K562 (cell line): ENCODE measurements around the gene MKNK2. TPM values are rescaled to one million over a fixed set of nuclear protein-coding genes. Genes with fewer than 3 reads are reported as not detected.

ENCODE experiments used
- BCOR ChIP-seq: fragments of 450-650 bp; IDR thresholded peaks from 2 replicates; pipeline ENCODE4 v1.6.1; 2016
- HDAC6 ChIP-seq: IDR thresholded peaks from 2 replicates; pipeline ENCODE4 v1.6.1; 2012; ENCODE audit warnings: low read depth, mild to moderate bottlenecking, control low read depth, inconsistent platforms, low read length, moderate library complexity
- JUND ChIP-seq, 2 experiments: IDR thresholded peaks; 2 replicates in 1 of 2; 3 replicates in 1 of 2; pipeline ENCODE4 v1.6.1; 2011; ENCODE audit warnings: borderline replicate concordance in 2 of 2, low read depth in 2 of 2, low read length in 2 of 2, improper control_type of control experiment in 1 of 2, missing biosample characterization in 1 of 2, missing genetic modification characterization in 1 of 2, missing genetic modification reagents in 1 of 2
- MGA ChIP-seq: fragments of 450-650 bp; IDR thresholded peaks from 2 replicates; pipeline ENCODE4 v1.6.1; 2016; ENCODE audit warnings: mild to moderate bottlenecking, moderate library complexity
- NCOR1 ChIP-seq: fragments of 450-650 bp; IDR thresholded peaks from 2 replicates; pipeline ENCODE4 v1.6.1; 2016; ENCODE audit warnings: mild to moderate bottlenecking, moderate library complexity
- NFXL1 ChIP-seq: fragments of 450-650 bp; formaldehyde crosslinking; IDR thresholded peaks from 2 replicates; pipeline ENCODE4 v1.4.0; 2021; ENCODE audit warnings: mild to moderate bottlenecking
- PHB2 ChIP-seq: fragments of 450-650 bp; IDR thresholded peaks from 2 replicates; pipeline ENCODE4 v1.6.1; 2017; ENCODE audit warnings: low read depth
- POLR2B ChIP-seq: fragments of 450-650 bp; IDR thresholded peaks from 2 replicates; pipeline ENCODE4 v1.6.1; 2018; ENCODE audit warnings: low read depth; ENCODE audit not compliant: partially characterized antibody
- POLR3A ChIP-seq: IDR thresholded peaks from 2 replicates; pipeline ENCODE4 v1.6.1; 2011; ENCODE audit warnings: borderline replicate concordance, mild to moderate bottlenecking, moderate library complexity; ENCODE audit not compliant: insufficient read length, insufficient read depth; ENCODE audit errors: extremely low read depth
- SETDB1 ChIP-seq: IDR thresholded peaks from one replicate; pipeline ENCODE4 v1.6.1; 2012; ENCODE audit warnings: low read length, control low read depth, inconsistent platforms
- TCF7 ChIP-seq: sonication (generic); IDR thresholded peaks from 2 replicates; pipeline ENCODE4 v1.6.1; 2016; ENCODE audit warnings: antibody characterized with exemption, borderline replicate concordance
- TEAD2 ChIP-seq: fragments of 450-650 bp; IDR thresholded peaks from 2 replicates; pipeline ENCODE4 v1.6.1; 2016; ENCODE audit warnings: missing genetic modification characterization, control low read depth, missing compliant biosample characterization
- YY1 ChIP-seq, 3 experiments: IDR thresholded peaks; 2 replicates each; pipeline ENCODE4 v1.6.1; 2011; ENCODE audit warnings: low read length in 2 of 3, mild to moderate bottlenecking in 2 of 3, moderate library complexity in 2 of 3, borderline replicate concordance in 1 of 3, control low read depth in 1 of 3, low read depth in 1 of 3; ENCODE audit not compliant: insufficient read depth in 3 of 3, insufficient replicate concordance in 2 of 3, control insufficient read depth in 1 of 3, insufficient read length in 1 of 3; ENCODE audit errors: extremely low read depth in 1 of 3
- ZNF583 ChIP-seq: fragments of 250-450 bp; sonication (Bioruptor Pico); IDR thresholded peaks from 2 replicates; pipeline ENCODE4 v1.4.0; 2020
- polyA plus RNA-seq, 8 experiments: library from polyadenylated mRNA; depleted of rRNA in 4 of 8; stranded (reverse) in 5 of 8; unstranded in 3 of 8; fragments of >200 nt; fragmentation: Nextera tagmentation in 2 of 8; fragmentation: Illumina TruSeq in 1 of 8; extraction: Ambion mirVana in 2 of 8; extraction: Trizol in 1 of 8; gene quantifications; 2 replicates each; pipeline versions ENCODE4 v1.2.1 to v1.2.3, GENCODE V29; 2011 to 2014; ENCODE audit warnings: inconsistent platforms in 1 of 8, missing spikeins in 1 of 8
- total RNA-seq, 7 experiments: library from RNA; depleted of rRNA in 6 of 7; stranded (reverse); fragments of >200 nt in 6 of 7; fragmentation: Illumina TruSeq in 2 of 7; extraction: Trizol in 2 of 7; gene quantifications; 2 replicates each; pipeline versions ENCODE4 v1.2.1 to v1.2.3, GENCODE V29; 2011 to 2021; ENCODE audit warnings: low replicate concordance in 1 of 7
- TF ChIP-seq, protein P1 (sequence below): conservative IDR thresholded peaks from 2 replicates; pipeline ENCODE4 v1.6.1; 2011; ENCODE audit warnings: low read depth, mild to moderate bottlenecking, low read length; ENCODE audit not compliant: control insufficient read depth

Gene MKNK2
- total and polyA plus RNA-seq, 9 of the 15 experiments (the other 6 are each of a cell fraction or from before 2014, with no cell fraction given) = 5.1 to 191 (median 51.9) TPM

- TF ChIP-seq MGA (peak; percentile 85), JUND (IDR thresholded peaks at IDR 0.05; ENCODE audit: borderline replicate concordance, low read depth, low read length) (no peak), JUND (tag; IDR thresholded peaks at IDR 0.05; ENCODE audit: borderline replicate concordance, low read depth, low read length) (no peak), BCOR (no peak), SETDB1 (no peak), YY1 (IDR thresholded peaks at IDR 0.05; ENCODE audit: borderline replicate concordance in 1 of 3, control insufficient read depth in 1 of 3, extremely low read depth in 1 of 3, insufficient read depth in 3 of 3, insufficient read length in 1 of 3, insufficient replicate concordance in 2 of 3, low read depth in 1 of 3, low read length in 2 of 3) (peak in 1 of 3 experiments; percentile 60), NCOR1 (no peak), POLR3A (no peak), PHB2 (no peak), NFXL1 (no peak), TEAD2 (no peak), POLR2B (peak; percentile 41), HDAC6 (no peak), TCF7 (no peak), ZNF583 (CRISPR knock-in tag) (peak; percentile 79)
- TF ChIP-seq, protein P1, sequence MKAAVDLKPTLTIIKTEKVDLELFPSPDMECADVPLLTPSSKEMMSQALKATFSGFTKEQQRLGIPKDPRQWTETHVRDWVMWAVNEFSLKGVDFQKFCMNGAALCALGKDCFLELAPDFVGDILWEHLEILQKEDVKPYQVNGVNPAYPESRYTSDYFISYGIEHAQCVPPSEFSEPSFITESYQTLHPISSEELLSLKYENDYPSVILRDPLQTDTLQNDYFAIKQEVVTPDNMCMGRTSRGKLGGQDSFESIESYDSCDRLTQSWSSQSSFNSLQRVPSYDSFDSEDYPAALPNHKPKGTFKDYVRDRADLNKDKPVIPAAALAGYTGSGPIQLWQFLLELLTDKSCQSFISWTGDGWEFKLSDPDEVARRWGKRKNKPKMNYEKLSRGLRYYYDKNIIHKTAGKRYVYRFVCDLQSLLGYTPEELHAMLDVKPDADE = no peak
Observed at GRCh38 chr19:2060884-2061494, 9.9 kb upstream of the MKNK2 start (continued).
